Fibroblast of the aortic adventitia (primary cell): Measurements from ENCODE around the gene AGTPBP1. TPM values are rescaled to one million over a fixed set of nuclear protein-coding genes. Genes with fewer than 3 reads are reported as not detected.

ENCODE experiments used
- DNase-seq: peaks from one replicate; pipeline ENCODE4 v3.0.0-alpha.2; 2010; ENCODE audit warnings: low read depth
- H3K4me3 ChIP-seq: 2 replicates; pipeline ENCODE4 v1.5.1; 2011; ENCODE audit warnings: low read depth, mild to moderate bottlenecking, control low read depth, low read length, moderate library complexity
- total RNA-seq: library from RNA; depleted of rRNA; stranded (reverse); fragments of >200 nt; gene quantifications from 2 replicates; pipeline ENCODE4 v1.2.3, GENCODE V29; 2012; ENCODE audit warnings: low replicate concordance
- TF ChIP-seq, protein P1 (sequence below): IDR thresholded peaks from 2 replicates; pipeline ENCODE4 v1.5.1; 2011; ENCODE audit warnings: mild to moderate bottlenecking, low read length, control low read depth, inconsistent platforms; ENCODE audit not compliant: insufficient read depth

Gene AGTPBP1
- total RNA-seq, 1 donor = 20.3 TPM

DNA sequence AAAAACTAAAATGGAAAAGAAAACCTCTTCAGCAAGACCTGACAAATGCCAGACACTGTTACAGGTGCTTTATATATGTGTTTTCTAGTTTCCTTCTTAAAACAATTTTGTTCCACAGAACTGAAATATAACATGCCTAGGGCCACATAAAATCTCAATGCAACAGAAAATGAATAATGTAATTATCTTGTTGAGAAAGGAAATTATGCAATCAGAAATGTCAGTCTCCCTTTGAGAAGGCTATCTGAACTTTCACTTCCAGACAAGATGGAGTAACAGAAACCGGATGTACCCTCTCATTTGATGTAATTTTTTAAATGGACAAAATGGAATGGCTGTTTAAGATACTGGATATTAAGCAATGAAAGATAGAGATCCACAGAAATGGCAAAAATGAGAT lies 79.2 kb downstream of the AGTPBP1 start:
- no peak for DNase-seq
- TF ChIP-seq, protein P1, sequence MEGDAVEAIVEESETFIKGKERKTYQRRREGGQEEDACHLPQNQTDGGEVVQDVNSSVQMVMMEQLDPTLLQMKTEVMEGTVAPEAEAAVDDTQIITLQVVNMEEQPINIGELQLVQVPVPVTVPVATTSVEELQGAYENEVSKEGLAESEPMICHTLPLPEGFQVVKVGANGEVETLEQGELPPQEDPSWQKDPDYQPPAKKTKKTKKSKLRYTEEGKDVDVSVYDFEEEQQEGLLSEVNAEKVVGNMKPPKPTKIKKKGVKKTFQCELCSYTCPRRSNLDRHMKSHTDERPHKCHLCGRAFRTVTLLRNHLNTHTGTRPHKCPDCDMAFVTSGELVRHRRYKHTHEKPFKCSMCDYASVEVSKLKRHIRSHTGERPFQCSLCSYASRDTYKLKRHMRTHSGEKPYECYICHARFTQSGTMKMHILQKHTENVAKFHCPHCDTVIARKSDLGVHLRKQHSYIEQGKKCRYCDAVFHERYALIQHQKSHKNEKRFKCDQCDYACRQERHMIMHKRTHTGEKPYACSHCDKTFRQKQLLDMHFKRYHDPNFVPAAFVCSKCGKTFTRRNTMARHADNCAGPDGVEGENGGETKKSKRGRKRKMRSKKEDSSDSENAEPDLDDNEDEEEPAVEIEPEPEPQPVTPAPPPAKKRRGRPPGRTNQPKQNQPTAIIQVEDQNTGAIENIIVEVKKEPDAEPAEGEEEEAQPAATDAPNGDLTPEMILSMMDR = no peak
- no peak overlapping the region for H3K4me3 ChIP-seq

DNA sequence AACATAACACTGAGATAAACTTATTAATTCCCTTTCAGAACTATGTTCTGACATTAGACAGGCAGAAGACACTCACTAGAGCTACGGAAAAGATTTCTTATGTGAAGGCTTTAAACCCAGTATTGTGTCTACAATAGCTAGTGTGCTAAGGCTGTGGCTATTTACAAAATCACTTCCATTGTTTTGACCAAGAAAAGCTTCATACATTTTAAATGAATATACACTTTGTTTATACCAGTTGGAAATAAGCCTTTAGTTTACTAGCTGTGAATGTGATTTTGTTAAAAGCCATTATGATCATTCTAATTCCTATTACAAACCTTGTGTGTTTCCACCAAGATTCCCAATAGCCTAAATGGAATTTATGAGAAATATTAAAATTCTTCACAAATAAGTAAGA lies 83.0 kb downstream of the AGTPBP1 start:
- no peak for DNase-seq
- TF ChIP-seq, protein P1 = no peak
- H3K4me3 ChIP-seq = no peak overlapping the region

DNA sequence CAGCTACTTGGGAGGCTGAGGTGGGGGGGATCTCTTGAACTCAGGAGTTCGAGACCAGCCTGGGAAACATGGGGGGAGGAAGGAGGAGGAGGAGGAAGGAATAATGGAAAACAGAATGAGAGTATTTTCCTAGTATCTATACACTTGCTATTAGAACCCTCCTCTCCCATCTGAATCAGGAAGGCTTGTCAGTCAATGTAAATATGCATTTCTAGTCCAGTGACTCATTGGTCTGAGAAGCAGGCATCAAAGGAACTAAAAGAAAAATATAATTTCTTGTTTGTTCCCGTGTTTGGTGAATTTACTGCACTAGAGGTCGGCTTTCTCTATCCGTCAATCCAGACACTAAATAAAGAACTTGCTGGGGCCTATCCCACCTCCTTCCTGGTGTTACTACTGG lies 88.6 kb downstream of the AGTPBP1 start:
- H3K4me3 ChIP-seq = no peak overlapping the region
- DNase-seq = no peak
- TF ChIP-seq, protein P1 = no peak

- TF ChIP-seq, protein P1 = no peak
- H3K4me3 ChIP-seq = no peak overlapping the region
- DNase-seq = no peak
Measured at GRCh38 chr9:85647571-85647970, 94.2 kb downstream of the AGTPBP1 start.

GRCh38 chr9:85645909-85646627 lies 95.7 kb downstream of the AGTPBP1 start:
- no peak overlapping the region for H3K4me3 ChIP-seq
- TF ChIP-seq, protein P1 = no peak
- DNase-seq = no peak

DNA sequence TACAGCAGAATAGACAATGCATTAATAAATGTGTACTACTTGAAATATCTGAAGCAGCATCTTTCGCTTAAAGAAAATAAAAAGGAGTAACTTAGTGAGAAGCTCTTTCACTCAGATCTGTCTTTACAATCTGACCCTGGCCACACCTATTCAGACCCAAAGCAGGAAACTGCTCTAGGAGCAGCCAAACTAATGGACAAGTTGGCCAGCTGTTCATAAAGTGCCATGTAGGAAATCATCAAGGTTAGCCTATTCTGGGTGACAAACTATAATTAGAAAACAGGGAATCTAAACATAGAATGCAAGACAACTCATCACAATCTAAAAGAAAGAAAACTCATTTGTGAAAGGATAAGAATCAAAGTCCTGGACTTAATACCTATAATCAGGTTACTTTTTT lies 101.3 kb downstream of the AGTPBP1 start:
- no peak overlapping the region for H3K4me3 ChIP-seq
- DNase-seq = no peak
- TF ChIP-seq, protein P1 = no peak
